Panc1 (cell line): ENCODE measurements around the gene ACBD3. TPM values are rescaled to one million over a fixed set of nuclear protein-coding genes. Genes with fewer than 3 reads are reported as not detected.

Source experiments
- ATAC-seq: fragments of 200-7000 bp; cut with Tn5 transposase; 2 replicates; pipeline ENCODE4 v1.9.1; 2020; ENCODE audit warnings: mild to moderate bottlenecking, moderate library complexity
- BruUV-seq: library from RNA; stranded (reverse); fragments of 400-500 nt; replicated peaks from 2 replicates; lab custom pipeline; 2021; lab: Mats Ljungman, UMichigan
- CTCF ChIA-PET: fragments of 300-600 bp; sonication (Branson Sonifier 250); formaldehyde crosslinking; loops from one replicate; lab custom pipeline; 2022; ENCODE audit warnings: antibody characterized with exemption; lab: Charles Lee
- POLR2A ChIA-PET: fragments of 300-600 bp; sonication (Branson Sonifier 250); formaldehyde crosslinking; loops from one replicate; lab custom pipeline; 2022; ENCODE audit warnings: antibody characterized with exemption; lab: Charles Lee
- DNase-seq: peaks from one replicate; pipeline ENCODE4 v3.0.0-alpha.2; 2010; ENCODE audit warnings: low read depth, low spot score
- H3K27ac ChIP-seq: 2 replicates; pipeline ENCODE4 v1.5.1; 2011; ENCODE audit warnings: mild to moderate bottlenecking, low read length, inconsistent platforms
- H3K27me3 ChIP-seq: fragments of 200-500 bp; sonication (Bioruptor generic); 2 replicates; pipeline ENCODE4 v1.6.0; 2014; ENCODE audit warnings: low read length, inconsistent platforms; ENCODE audit not compliant: control insufficient read depth, insufficient read depth
- H3K36me3 ChIP-seq: fragments of 200-500 bp; sonication (Bioruptor generic); 2 replicates; pipeline ENCODE4 v1.5.1; 2014; ENCODE audit warnings: inconsistent platforms, mild to moderate bottlenecking, low read length, moderate library complexity; ENCODE audit not compliant: control insufficient read depth, insufficient read depth
- H3K4me1 ChIP-seq: 2 replicates; pipeline ENCODE4 v1.5.1; 2011; ENCODE audit warnings: inconsistent platforms, mild to moderate bottlenecking, low read length, moderate library complexity; ENCODE audit not compliant: control insufficient read depth, insufficient read depth
- H3K4me3 ChIP-seq, 2 experiments: 2 replicates each; pipeline ENCODE4 v1.5.1; 2011 to 2012; ENCODE audit warnings: low read depth in 2 of 2, low read length in 2 of 2, mild to moderate bottlenecking in 2 of 2, inconsistent platforms in 1 of 2, moderate library complexity in 1 of 2
- H3K9me3 ChIP-seq: fragments of 200-500 bp; sonication (Bioruptor generic); 2 replicates; pipeline ENCODE4 v1.5.1; 2014; ENCODE audit warnings: low read depth, mild to moderate bottlenecking, inconsistent platforms, low read length, moderate library complexity; ENCODE audit not compliant: control insufficient read depth, insufficient read depth
- CTCF ChIP-seq: fragments of 450-650 bp; IDR thresholded peaks from 2 replicates; pipeline ENCODE4 v1.5.1; 2017; ENCODE audit warnings: mild to moderate bottlenecking
- POLR2AphosphoS5 ChIP-seq: IDR thresholded peaks from 2 replicates; pipeline ENCODE4 v1.6.1; 2012; ENCODE audit warnings: mild to moderate bottlenecking, low read depth, low read length, moderate library complexity
- SIN3A ChIP-seq: IDR thresholded peaks from 2 replicates; pipeline ENCODE4 v1.6.1; 2012; ENCODE audit warnings: low read depth, mild to moderate bottlenecking, low read length, moderate library complexity, borderline replicate concordance; ENCODE audit not compliant: insufficient read depth
- TCF7L2 ChIP-seq: IDR thresholded peaks from 2 replicates; pipeline ENCODE4 v1.6.1; 2011; ENCODE audit warnings: mild to moderate bottlenecking, low read depth, low read length, inconsistent platforms
- in situ Hi-C: cut with HindIII; loops from 2 replicates; pipeline ENCODE4 v1.10.0; 2016; ENCODE audit warnings: low sequenced_read_pairs, low pct_unique_long_range_greater_than_20kb
- intact Hi-C: fragments of 100-400 bp; cut with micrococcal nuclease; formaldehyde crosslinking; loops from one replicate; pipeline ENCODE4 v1.10.0; 2022; ENCODE audit not compliant: unreplicated experiment
- total RNA-seq: library from RNA; stranded (reverse); gene quantifications from one replicate; pipeline ENCODE4 v1.2.1, GENCODE V29; 2021; ENCODE audit not compliant: unreplicated experiment
- TF ChIP-seq, protein P1 (sequence below), 2 experiments: IDR thresholded peaks; 2 replicates each; pipeline ENCODE4 v1.6.1; 2011 to 2012; ENCODE audit warnings: low read depth in 2 of 2, control low read depth in 1 of 2, low read length in 1 of 2, mild to moderate bottlenecking in 1 of 2, moderate library complexity in 1 of 2; ENCODE audit not compliant: insufficient read depth in 1 of 2

Gene ACBD3
- total RNA-seq, 1 experiment from 2014 or later: 31.2 TPM

DNA sequence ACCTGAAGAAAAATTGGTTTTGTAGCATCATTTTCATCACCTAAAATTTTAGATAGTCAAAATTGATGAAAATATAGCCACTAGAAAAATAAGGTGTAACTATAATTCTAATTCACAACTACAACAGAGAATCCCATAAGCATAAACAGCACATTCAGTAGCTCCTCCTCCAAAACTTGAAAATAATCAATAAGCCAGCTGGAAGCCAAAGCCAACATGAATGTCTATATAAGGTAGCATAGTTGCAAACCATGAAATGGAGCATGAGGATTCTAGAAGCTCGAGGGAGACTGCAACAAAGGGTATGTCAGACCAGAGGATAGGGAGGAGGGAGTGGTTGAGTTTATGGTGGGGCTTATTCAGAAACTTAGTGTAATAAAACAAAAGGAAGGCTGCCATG, 22.4 kb downstream of the ACBD3 start:
- ChIA-PET POLR2A (no interaction called here), CTCF (no interaction called here)
- no peaks in the 10 kb centered on the region for H3K9me3 ChIP-seq
- H3K27me3 ChIP-seq: no peaks in the 10 kb centered on the region
- no TSS peak for BruUV-seq
- TF ChIP-seq TCF7L2: no peak
- no peak for TF ChIP-seq CTCF
- no peak for TF ChIP-seq SIN3A
- no peak for TF ChIP-seq POLR2AphosphoS5
- TF ChIP-seq, protein P1, sequence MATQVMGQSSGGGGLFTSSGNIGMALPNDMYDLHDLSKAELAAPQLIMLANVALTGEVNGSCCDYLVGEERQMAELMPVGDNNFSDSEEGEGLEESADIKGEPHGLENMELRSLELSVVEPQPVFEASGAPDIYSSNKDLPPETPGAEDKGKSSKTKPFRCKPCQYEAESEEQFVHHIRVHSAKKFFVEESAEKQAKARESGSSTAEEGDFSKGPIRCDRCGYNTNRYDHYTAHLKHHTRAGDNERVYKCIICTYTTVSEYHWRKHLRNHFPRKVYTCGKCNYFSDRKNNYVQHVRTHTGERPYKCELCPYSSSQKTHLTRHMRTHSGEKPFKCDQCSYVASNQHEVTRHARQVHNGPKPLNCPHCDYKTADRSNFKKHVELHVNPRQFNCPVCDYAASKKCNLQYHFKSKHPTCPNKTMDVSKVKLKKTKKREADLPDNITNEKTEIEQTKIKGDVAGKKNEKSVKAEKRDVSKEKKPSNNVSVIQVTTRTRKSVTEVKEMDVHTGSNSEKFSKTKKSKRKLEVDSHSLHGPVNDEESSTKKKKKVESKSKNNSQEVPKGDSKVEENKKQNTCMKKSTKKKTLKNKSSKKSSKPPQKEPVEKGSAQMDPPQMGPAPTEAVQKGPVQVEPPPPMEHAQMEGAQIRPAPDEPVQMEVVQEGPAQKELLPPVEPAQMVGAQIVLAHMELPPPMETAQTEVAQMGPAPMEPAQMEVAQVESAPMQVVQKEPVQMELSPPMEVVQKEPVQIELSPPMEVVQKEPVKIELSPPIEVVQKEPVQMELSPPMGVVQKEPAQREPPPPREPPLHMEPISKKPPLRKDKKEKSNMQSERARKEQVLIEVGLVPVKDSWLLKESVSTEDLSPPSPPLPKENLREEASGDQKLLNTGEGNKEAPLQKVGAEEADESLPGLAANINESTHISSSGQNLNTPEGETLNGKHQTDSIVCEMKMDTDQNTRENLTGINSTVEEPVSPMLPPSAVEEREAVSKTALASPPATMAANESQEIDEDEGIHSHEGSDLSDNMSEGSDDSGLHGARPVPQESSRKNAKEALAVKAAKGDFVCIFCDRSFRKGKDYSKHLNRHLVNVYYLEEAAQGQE (IDR thresholded peaks at IDR 0.05; ENCODE audit: insufficient read depth in 1 of 2, low read depth in 2 of 2, low read length in 1 of 2): no peak
- H3K27ac ChIP-seq: no peak overlapping the region
- intact Hi-C loops: no loop called here
- no peaks in the 10 kb centered on the region for H3K4me1 ChIP-seq
- DNase-seq (no peak), ATAC-seq (no peak)
- no peak overlapping the region for H3K4me3 ChIP-seq
- in situ Hi-C loops: no loop called here
- H3K36me3 ChIP-seq: peaks cover 23% of the 10 kb centered on the region

DNA sequence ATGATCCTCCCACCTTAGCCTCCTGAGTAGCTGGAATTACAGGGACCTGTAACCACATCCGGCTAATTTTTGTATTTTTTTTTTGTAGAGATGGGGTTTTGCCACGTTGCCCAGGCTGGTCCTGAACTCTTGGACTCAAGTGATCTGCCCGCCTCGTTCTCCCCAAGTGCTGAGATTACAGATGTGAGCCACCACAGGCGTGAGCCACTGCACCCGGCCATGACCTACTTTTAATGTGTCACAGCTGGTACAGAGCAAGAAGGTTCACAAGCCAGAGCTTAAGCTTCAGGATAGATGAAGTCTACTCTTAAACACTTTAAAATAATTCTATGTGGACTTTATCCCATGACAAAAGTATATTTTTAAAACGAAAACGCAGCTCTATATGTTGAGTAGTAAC, 23.6 kb downstream of the ACBD3 start:
- CTCF ChIA-PET: no interaction called here
- Histone ChIP-seq H3K4me1 (no peaks in the 10 kb centered on the region), H3K36me3 (peaks cover 27% of the 10 kb centered on the region), H3K4me3 (no peak overlapping the region), H3K27me3 (no peaks in the 10 kb centered on the region), H3K9me3 (no peaks in the 10 kb centered on the region), H3K27ac (no peak overlapping the region)
- DNase-seq (no peak), ATAC-seq (no peak)
- in situ Hi-C loops (no loop called here), intact Hi-C loops (no loop called here)
- TF ChIP-seq, protein P1 (IDR thresholded peaks at IDR 0.05; ENCODE audit: insufficient read depth in 1 of 2, low read depth in 2 of 2, low read length in 1 of 2): no peak
- no peak for TF ChIP-seq TCF7L2
- POLR2A ChIA-PET: no interaction called here
- no TSS peak for BruUV-seq
